ENCODE data around the gene ARL16.

DNA sequence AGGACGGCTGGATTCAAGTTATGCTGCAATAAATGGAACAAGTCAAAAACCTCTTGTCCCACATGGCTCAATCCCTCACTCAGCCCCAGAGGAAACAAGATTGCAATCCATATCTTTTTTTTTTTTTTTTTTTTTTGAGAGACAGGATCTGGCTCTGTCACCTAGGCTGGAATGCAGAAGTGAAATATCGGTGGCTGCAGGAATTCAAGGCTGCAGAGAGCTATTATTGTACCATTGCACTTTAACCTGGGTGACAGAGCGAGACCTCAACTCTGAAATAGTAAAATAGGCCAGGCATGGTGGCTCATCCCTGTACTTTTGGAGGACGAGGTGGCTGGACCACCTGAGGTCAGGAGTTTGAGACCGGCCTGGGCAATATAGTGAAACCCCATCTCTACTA, 24.6 kb downstream of the ARL16 start:
- TF ChIP-seq CTCF (IDR thresholded peaks at IDR 0.05): no peak
- TF ChIP-seq POLR2A (IDR thresholded peaks at IDR 0.05): no peak

Measured in testis (tissue), 2 donors.